GM13977 (cell line): ENCODE measurements around the gene TPRN.
A peak's percentile ranks its signal among the peaks of the same experiment; 100 is the strongest.

ENCODE experiments used
- DNase-seq: peaks from one replicate; pipeline ENCODE4 v3.0.0; 2012; ENCODE audit warnings: low spot score
- CTCF ChIP-seq: IDR thresholded peaks from 2 replicates; pipeline ENCODE4 v1.5.1; 2012; ENCODE audit warnings: mild to moderate bottlenecking, control low read depth; ENCODE audit not compliant: insufficient read depth; ENCODE audit errors: extremely low read depth, missing control alignments
- in situ Hi-C: fragments of 300-500 bp; cut with MboI; formaldehyde crosslinking; loops from one replicate; pipeline ENCODE4 v1.12.0; 2022; ENCODE audit warnings: low sequenced_read_pairs, low pct_unique_long_range_greater_than_20kb, mixed read lengths, inconsistent platforms; ENCODE audit not compliant: unreplicated experiment

The TPRN gene

DNA sequence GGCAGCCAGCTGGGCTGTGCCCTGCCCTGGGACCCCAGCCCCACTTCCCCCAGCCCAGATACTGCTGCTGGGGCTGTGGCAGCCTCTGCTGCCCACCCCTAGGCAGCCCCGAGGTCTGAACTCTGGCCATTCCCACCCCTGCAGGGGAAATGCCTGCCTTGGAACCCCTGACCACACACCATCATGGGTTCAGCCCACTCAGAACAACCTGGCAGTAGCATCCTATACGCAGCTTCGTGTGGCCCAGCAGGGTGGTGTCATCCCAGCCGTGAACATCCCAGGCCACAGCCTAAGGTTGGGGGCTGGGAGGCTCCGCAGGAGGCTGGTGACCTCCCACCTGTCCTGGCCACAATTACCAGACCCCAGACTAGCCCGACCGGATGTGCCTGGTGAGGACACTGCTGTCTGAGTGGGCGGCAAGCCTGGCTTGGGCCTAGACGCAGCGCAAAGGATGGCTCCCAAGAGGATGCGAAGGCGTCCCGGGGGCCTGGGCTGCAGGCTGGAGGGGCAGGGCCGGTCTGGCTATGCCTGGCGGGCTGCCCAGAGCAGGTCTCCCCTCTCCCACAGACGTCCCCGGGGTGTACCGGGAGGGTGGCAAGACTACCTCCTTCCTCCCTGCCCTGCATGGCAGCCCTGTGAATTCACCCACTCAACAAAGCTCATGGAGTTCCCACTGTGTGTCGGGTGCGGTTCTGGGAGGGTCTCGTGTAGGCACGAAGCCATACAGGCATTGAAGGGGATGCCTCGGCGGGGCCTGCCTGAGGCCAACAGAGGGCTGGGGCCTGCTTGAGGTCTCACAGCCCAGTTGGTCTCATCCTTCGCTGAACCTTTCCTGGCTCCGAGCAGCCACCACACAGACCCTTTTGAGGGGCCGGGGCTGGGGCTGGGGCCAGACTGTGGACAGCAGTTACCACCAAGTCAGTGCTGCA lies 28.7 kb upstream of the TPRN start:
- DNase-seq = no peak
- TF ChIP-seq CTCF = no peak
- in situ Hi-C loops = loop anchor here (10.0 kb wide), 1 partner anchor 104 kb away; no protein-coding TSS in a partner anchor

DNA sequence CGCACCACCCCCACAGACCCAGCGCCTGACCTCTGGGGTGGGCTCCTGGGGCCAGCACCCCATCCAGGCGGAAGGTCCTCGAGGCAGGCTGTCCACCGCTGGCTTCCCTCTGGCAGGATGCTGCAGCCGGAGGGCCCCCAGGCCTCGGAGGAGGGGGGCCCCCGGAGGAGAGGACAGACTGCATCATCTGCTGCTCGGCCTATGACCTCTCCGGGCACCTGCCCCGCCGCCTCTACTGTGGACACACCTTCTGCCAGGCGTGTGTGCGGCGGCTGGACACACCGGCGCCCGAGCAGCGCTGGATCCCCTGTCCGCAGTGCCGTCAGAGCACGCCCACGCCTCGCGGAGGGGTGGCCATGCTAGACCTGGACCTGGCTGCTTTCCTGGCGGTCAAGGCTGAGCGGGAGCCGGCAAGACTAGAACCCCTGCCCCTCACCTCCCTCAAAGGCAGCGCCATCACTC lies 28.0 kb upstream of the TPRN start:
- in situ Hi-C loops = loop anchor here (10.0 kb wide), 1 partner anchor 104 kb away; no protein-coding TSS in a partner anchor
- no peak for DNase-seq
- TF ChIP-seq CTCF = no peak

GRCh38 chr9:137227853-137228505 lies 27.4 kb upstream of the TPRN start:
- no peak for DNase-seq
- no peak for TF ChIP-seq CTCF
- in situ Hi-C loops = loop anchor here (10.0 kb wide), 1 partner anchor 103 kb away; no protein-coding TSS in a partner anchor

DNA sequence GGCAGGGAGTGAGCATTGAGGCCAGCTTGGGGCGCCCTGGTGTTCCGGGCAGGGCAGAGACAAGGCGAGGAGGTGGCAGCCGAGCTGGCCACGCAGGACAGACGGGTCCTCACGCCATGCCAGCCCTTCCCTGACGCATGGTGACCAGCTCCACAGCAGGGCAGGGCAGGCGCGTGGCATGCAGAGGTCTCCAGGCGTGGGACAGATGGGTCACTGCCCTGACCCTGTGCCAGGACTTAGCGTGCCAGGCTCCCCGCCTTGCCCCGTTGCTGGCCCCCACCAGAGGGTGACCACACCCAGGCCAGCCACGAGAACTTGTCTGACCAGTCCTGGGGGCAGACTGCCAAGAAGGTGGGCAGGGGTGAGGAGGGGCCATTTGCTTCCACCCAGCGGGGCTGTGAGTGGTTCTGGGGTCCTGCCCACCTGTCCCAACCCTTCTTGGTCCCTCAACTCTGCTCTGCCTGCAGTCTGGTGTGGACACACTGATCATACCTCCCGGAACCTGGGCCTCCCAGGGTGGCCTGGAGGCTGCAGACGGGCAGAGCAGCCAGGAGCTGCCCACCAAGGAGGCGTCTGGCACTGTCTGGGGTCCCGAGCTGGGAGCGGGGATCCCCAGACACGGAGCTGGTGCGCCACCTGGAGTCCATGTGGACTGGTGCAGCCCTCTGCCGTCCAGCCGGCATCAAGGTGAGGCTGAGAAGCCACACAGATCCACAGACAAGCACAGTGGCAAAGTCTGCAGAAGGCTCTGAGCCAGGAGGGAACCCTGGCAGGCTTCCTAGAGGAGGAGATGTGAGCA lies 26.7 kb upstream of the TPRN start, which contains the start of gene RNF224:
RNF224 (plus strand) TSS at position 449 of the 799 bp plus-strand sequence. CDS start 834 bp downstream, outside the sequence.
- TF ChIP-seq CTCF = peak; percentile 98
- in situ Hi-C loops = loop anchor here (10.0 kb wide), 1 partner anchor 102 kb away; no protein-coding TSS in a partner anchor
- DNase-seq = peak; percentile 90

- no peak for DNase-seq
- in situ Hi-C loops = loop anchor here (10.0 kb wide), 1 partner anchor 102 kb away; no protein-coding TSS in a partner anchor
- no peak for TF ChIP-seq CTCF
Observed at GRCh38 chr9:137226338-137227053, 26.0 kb upstream of the TPRN start.
